ENCODE results near the gene DCUN1D3.
A peak's percentile ranks its signal among the peaks of the same experiment; 100 is the strongest.

The DCUN1D3 gene

DNA sequence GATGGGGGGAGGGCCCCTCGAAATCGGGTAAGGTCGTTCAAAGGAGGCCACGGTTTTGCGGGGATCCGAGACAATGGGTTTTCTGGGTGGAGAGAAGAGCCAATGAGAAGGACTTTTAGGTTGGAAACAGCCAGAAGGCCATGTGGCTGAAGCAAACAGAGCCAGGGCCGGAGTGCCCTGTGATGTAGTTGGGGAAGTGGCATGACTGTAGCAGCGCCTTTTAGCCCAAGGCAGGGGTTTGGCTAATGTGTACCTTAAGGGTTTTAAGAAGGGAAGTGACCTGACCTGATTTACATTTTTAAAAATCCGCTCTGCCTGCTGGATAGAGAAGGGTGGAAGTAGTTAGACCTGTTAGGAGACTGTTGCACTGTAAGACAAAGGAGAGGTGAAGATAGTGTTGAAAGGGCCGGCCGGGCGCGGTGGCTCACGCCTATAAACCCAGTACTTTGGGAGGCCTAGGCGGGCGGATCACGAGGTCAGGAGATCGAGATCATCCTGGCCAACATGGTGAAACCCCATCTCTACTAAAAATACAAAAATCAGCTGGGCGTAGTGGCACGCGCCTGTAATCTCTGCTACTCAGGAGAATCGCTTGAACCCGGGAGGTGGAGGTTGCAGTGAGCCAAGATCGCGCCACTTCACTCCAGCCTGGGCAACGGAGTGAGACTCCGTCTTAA, 1.4 kb upstream of the DCUN1D3 start:
- peaks cover 17% of the 10 kb centered on the region for H3F3A ChIP-seq (ENCODE audit: insufficient read depth)
- H2AFZ ChIP-seq (ENCODE audit: low read depth, low read length, severe bottlenecking): peak overlapping the region; percentile 71
- peaks cover 25% of the 10 kb centered on the region for H3K79me2 ChIP-seq (ENCODE audit: insufficient read depth, low read length)

DNA sequence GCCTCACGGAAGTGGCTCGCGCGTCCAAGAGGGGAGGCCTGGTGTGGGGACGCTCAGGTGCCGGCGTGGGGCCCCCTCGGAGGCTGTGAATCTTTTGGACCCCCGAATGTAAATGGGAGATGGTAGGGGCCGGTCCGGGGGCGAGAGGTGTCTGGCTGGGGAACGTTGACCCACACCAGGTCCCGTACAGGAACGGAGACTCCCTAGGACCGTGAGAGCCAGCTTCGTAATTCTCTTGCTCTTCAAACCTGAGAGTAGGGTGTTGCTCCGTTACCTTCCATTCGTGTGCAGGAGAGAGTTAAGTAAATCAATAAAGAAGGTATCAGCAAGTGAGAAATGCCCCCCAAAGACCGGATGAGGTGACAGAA, 894 bp upstream of the DCUN1D3 start:
- H3K27ac ChIP-seq (ENCODE audit: low read depth, low read length): peak overlapping the region; percentile 71
- H4K20me1 ChIP-seq (ENCODE audit: low read depth, low read length): no peaks in the 10 kb centered on the region
- peak overlapping the region; percentile 71 for H2AFZ ChIP-seq (ENCODE audit: low read depth, low read length, severe bottlenecking)
- H3K36me3 ChIP-seq (ENCODE audit: low read length): no peaks in the 10 kb centered on the region
- H3K27me3 ChIP-seq (ENCODE audit: low read length): no peaks in the 10 kb centered on the region
- TF ChIP-seq EZH2phosphoT487 (conservative IDR thresholded peaks at IDR 0.05; ENCODE audit: low read length): no peak
- TF ChIP-seq, protein P1, sequence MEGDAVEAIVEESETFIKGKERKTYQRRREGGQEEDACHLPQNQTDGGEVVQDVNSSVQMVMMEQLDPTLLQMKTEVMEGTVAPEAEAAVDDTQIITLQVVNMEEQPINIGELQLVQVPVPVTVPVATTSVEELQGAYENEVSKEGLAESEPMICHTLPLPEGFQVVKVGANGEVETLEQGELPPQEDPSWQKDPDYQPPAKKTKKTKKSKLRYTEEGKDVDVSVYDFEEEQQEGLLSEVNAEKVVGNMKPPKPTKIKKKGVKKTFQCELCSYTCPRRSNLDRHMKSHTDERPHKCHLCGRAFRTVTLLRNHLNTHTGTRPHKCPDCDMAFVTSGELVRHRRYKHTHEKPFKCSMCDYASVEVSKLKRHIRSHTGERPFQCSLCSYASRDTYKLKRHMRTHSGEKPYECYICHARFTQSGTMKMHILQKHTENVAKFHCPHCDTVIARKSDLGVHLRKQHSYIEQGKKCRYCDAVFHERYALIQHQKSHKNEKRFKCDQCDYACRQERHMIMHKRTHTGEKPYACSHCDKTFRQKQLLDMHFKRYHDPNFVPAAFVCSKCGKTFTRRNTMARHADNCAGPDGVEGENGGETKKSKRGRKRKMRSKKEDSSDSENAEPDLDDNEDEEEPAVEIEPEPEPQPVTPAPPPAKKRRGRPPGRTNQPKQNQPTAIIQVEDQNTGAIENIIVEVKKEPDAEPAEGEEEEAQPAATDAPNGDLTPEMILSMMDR (IDR thresholded peaks at IDR 0.05; ENCODE audit: insufficient read depth, low read length, poor library complexity, severe bottlenecking): no peak
- H3K9me3 ChIP-seq (ENCODE audit: insufficient read depth, low read length): no peaks in the 10 kb centered on the region
- peak overlapping the region; percentile 62 for H3K4me2 ChIP-seq (ENCODE audit: low read depth, low read length, poor library complexity, severe bottlenecking)
- peaks cover 25% of the 10 kb centered on the region for H3K79me2 ChIP-seq (ENCODE audit: insufficient read depth, low read length)
- peak overlapping the region; percentile 74 for H3K9ac ChIP-seq (ENCODE audit: low read length)
- H3K9me2 ChIP-seq (replicated peaks; ENCODE audit: insufficient read depth, low read length): no peaks in the 10 kb centered on the region
- peaks cover 17% of the 10 kb centered on the region for H3F3A ChIP-seq (ENCODE audit: insufficient read depth)
- H3K4me3 ChIP-seq (ENCODE audit: insufficient read depth, low read length, poor library complexity, severe bottlenecking): peak overlapping the region; percentile 65

More for the DNA sequence above, 1.4 kb upstream of the DCUN1D3 start:
- peak overlapping the region; percentile 74 for H3K9ac ChIP-seq (ENCODE audit: low read length)
- H3K4me3 ChIP-seq (ENCODE audit: insufficient read depth, low read length, poor library complexity, severe bottlenecking): peak overlapping the region; percentile 65
- no peaks in the 10 kb centered on the region for H4K20me1 ChIP-seq (ENCODE audit: low read depth, low read length)
- no peaks in the 10 kb centered on the region for H3K36me3 ChIP-seq (ENCODE audit: low read length)
- H3K27me3 ChIP-seq (ENCODE audit: low read length): no peaks in the 10 kb centered on the region
- H3K9me2 ChIP-seq (replicated peaks; ENCODE audit: insufficient read depth, low read length): no peaks in the 10 kb centered on the region
- peak overlapping the region; percentile 71 for H3K27ac ChIP-seq (ENCODE audit: low read depth, low read length)
- peak overlapping the region; percentile 62 for H3K4me2 ChIP-seq (ENCODE audit: low read depth, low read length, poor library complexity, severe bottlenecking)
- no peak for TF ChIP-seq EZH2phosphoT487 (conservative IDR thresholded peaks at IDR 0.05; ENCODE audit: low read length)
- TF ChIP-seq, protein P1 (IDR thresholded peaks at IDR 0.05; ENCODE audit: insufficient read depth, low read length, poor library complexity, severe bottlenecking): no peak
- H3K9me3 ChIP-seq (ENCODE audit: insufficient read depth, low read length): no peaks in the 10 kb centered on the region

DNA sequence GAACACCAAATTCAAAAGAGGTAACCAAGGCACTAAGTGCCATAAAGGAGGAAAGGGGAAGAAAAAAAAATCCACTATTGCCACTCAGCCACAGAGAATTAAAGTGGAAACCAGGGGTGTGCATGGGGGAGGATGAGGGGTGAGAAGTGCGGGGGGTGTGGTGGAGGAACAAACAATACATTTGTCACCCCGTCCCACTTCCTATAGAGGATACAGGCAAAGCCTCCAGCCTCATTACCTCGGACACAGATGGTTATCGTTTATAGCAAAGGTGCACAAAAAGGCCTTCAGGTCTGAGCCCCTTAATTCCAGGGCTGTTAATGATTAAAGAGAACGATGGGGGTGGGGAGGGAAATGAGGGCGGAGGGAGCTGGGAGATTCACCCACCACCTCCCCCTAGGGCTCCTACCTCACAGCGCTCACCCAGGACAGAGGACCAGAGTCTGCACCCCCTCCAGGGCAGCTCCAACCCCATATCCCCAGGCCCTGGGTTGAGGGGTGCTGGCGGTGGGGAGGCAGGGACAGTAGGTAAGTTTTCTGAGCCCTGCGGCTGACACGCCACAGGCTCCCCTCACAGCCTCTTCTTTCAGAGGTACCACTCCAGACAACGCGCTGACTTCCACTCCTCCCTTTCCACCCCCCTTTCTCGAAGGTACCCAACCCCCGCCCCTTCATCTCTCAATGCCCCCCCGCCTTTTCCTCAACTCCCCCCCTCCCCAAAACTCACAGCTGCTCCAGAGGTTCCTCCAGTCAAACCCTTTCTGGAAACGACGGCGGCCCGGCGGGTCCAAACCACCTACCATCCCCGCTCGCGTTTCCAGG, 470 bp downstream of the DCUN1D3 start:
- Histone ChIP-seq H3K4me2 (ENCODE audit: low read depth, low read length, poor library complexity, severe bottlenecking) (peak overlapping the region; percentile 62), H3K79me2 (ENCODE audit: insufficient read depth, low read length) (peaks cover 25% of the 10 kb centered on the region), H3K27ac (ENCODE audit: low read depth, low read length) (0 out of 2 replicates have a peak overlapping the region, but pooled peaks have one; percentile 71), H2AFZ (ENCODE audit: low read depth, low read length, severe bottlenecking) (peak overlapping the region; percentile 71), H3K36me3 (ENCODE audit: low read length) (no peaks in the 10 kb centered on the region), H3K27me3 (ENCODE audit: low read length) (no peaks in the 10 kb centered on the region), H3F3A (ENCODE audit: insufficient read depth) (peaks cover 11% of the 10 kb centered on the region), H4K20me1 (ENCODE audit: low read depth, low read length) (no peaks in the 10 kb centered on the region), H3K9me3 (ENCODE audit: insufficient read depth, low read length) (no peaks in the 10 kb centered on the region), H3K9me2 (replicated peaks; ENCODE audit: insufficient read depth, low read length) (no peaks in the 10 kb centered on the region), H3K4me3 (ENCODE audit: insufficient read depth, low read length, poor library complexity, severe bottlenecking) (peak overlapping the region; percentile 65), H3K9ac (ENCODE audit: low read length) (peak overlapping the region; percentile 74)
- TF ChIP-seq, protein P1 (IDR thresholded peaks at IDR 0.05; ENCODE audit: insufficient read depth, low read length, poor library complexity, severe bottlenecking): no peak
- no peak for TF ChIP-seq EZH2phosphoT487 (conservative IDR thresholded peaks at IDR 0.05; ENCODE audit: low read length)

All from SU-DHL-6 (cell line).